ENCODE data around the gene ATP12A.

Gene ATP12A

GRCh38 chr13:24680258-24680920 lies at the start of gene ATP12A:
Gene ATP12A, plus strand, starts transcription at chr13:24680408. Its CDS starts 336 bp downstream, at chr13:24680744.
- H2AFZ ChIP-seq (ENCODE audit: low read length): 0 out of 2 replicates have a peak within 1 kb of the TSS, but pooled peaks have one; percentile 35
- H3K4me1 ChIP-seq (ENCODE audit: low read length): peaks cover 4% of the 10 kb centered on the region; the same call in 1 of the 2 replicates
- H4K20me1 ChIP-seq (ENCODE audit: insufficient read depth, low read length): no peaks in the 10 kb centered on the region
- peak within 1 kb of the TSS; percentile 50 for H3K4me3 ChIP-seq (ENCODE audit: low read length)
- no peaks in the 10 kb centered on the region for H3K36me3 ChIP-seq (replicated peaks; ENCODE audit: insufficient read depth, low read length)
- no peaks in the 10 kb centered on the region for H3K79me2 ChIP-seq (ENCODE audit: low read length)
- H3K9me3 ChIP-seq (replicated peaks; ENCODE audit: insufficient read depth, low read length): no peaks in the 10 kb centered on the region
- TF ChIP-seq CTCF (IDR thresholded peaks at IDR 0.05; ENCODE audit: low read length): no peak
- TF ChIP-seq EZH2phosphoT487 (IDR thresholded peaks at IDR 0.05; ENCODE audit: low read length): no peak
- TF ChIP-seq EZH2 (optimal IDR thresholded peaks at IDR 0.05; ENCODE audit: low read depth, low read length): no peak
- H3K27ac ChIP-seq (ENCODE audit: low read length): no peak within 1 kb of the TSS
- no peaks in the 10 kb centered on the region for H3K9me2 ChIP-seq (replicated peaks; ENCODE audit: insufficient read depth, low read length)
- H3K27me3 ChIP-seq (replicated peaks; ENCODE audit: insufficient read depth, low read length): 0 out of 2 replicates have a peak, but pooled peaks cover 6% of the 10 kb centered on the region
- DNase-seq: peak; percentile 6
- H3K4me2 ChIP-seq (ENCODE audit: low read depth, low read length): peak within 1 kb of the TSS; percentile 74; the same call in 1 of the 2 replicates
- no peak within 1 kb of the TSS for H3K9ac ChIP-seq (ENCODE audit: low read length)
- no peaks in the 10 kb centered on the region for H3F3A ChIP-seq (ENCODE audit: insufficient read depth, low read length)

- no peaks in the 10 kb centered on the region for H3F3A ChIP-seq (ENCODE audit: insufficient read depth, low read length)
- no peak overlapping the region for H3K4me3 ChIP-seq (ENCODE audit: low read length)
- no peak overlapping the region for H3K4me2 ChIP-seq (ENCODE audit: low read depth, low read length)
- no peaks in the 10 kb centered on the region for H3K4me1 ChIP-seq (ENCODE audit: low read length)
- H2AFZ ChIP-seq (ENCODE audit: low read length): no peak overlapping the region
- DNase-seq: no peak
- no peaks in the 10 kb centered on the region for H3K79me2 ChIP-seq (ENCODE audit: low read length)
- H4K20me1 ChIP-seq (ENCODE audit: insufficient read depth, low read length): no peaks in the 10 kb centered on the region
- H3K27me3 ChIP-seq (replicated peaks; ENCODE audit: insufficient read depth, low read length): no peaks in the 10 kb centered on the region
- H3K9me3 ChIP-seq (replicated peaks; ENCODE audit: insufficient read depth, low read length): no peaks in the 10 kb centered on the region
- no peak overlapping the region for H3K27ac ChIP-seq (ENCODE audit: low read length)
- no peaks in the 10 kb centered on the region for H3K36me3 ChIP-seq (replicated peaks; ENCODE audit: insufficient read depth, low read length)
- no peaks in the 10 kb centered on the region for H3K9me2 ChIP-seq (replicated peaks; ENCODE audit: insufficient read depth, low read length)
- no peak overlapping the region for H3K9ac ChIP-seq (ENCODE audit: low read length)
- TF ChIP-seq EZH2 (optimal IDR thresholded peaks at IDR 0.05; ENCODE audit: low read depth, low read length) (no peak), CTCF (IDR thresholded peaks at IDR 0.05; ENCODE audit: low read length) (no peak), EZH2phosphoT487 (IDR thresholded peaks at IDR 0.05; ENCODE audit: low read length) (no peak)
Observed at GRCh38 chr13:24630851-24631620, 49.2 kb upstream of the ATP12A start.

- H2AFZ ChIP-seq (ENCODE audit: low read length): no peak overlapping the region
- DNase-seq: no peak
- no peak overlapping the region for H3K27ac ChIP-seq (ENCODE audit: low read length)
- no peaks in the 10 kb centered on the region for H3K79me2 ChIP-seq (ENCODE audit: low read length)
- no peak overlapping the region for H3K4me2 ChIP-seq (ENCODE audit: low read depth, low read length)
- TF ChIP-seq CTCF (IDR thresholded peaks at IDR 0.05; ENCODE audit: low read length) (no peak), EZH2 (optimal IDR thresholded peaks at IDR 0.05; ENCODE audit: low read depth, low read length) (no peak), EZH2phosphoT487 (IDR thresholded peaks at IDR 0.05; ENCODE audit: low read length) (no peak)
- H3K4me3 ChIP-seq (ENCODE audit: low read length): no peak overlapping the region
- no peaks in the 10 kb centered on the region for H3K27me3 ChIP-seq (replicated peaks; ENCODE audit: insufficient read depth, low read length)
- no peak overlapping the region for H3K9ac ChIP-seq (ENCODE audit: low read length)
- H3K9me3 ChIP-seq (replicated peaks; ENCODE audit: insufficient read depth, low read length): no peaks in the 10 kb centered on the region
- H3K4me1 ChIP-seq (ENCODE audit: low read length): no peaks in the 10 kb centered on the region
- no peaks in the 10 kb centered on the region for H4K20me1 ChIP-seq (ENCODE audit: insufficient read depth, low read length)
- H3K9me2 ChIP-seq (replicated peaks; ENCODE audit: insufficient read depth, low read length): no peaks in the 10 kb centered on the region
- H3F3A ChIP-seq (ENCODE audit: insufficient read depth, low read length): no peaks in the 10 kb centered on the region
- H3K36me3 ChIP-seq (replicated peaks; ENCODE audit: insufficient read depth, low read length): no peaks in the 10 kb centered on the region
Observed at GRCh38 chr13:24631922-24632321, 48.3 kb upstream of the ATP12A start.
